ENCODE measurements around the gene SIL1. TPM values are rescaled to one million over a fixed set of nuclear protein-coding genes. Genes with fewer than 3 reads are reported as not detected.
"Not testable (repeated sequence)": the region's sequence is repeated elsewhere in the genome, so short reads cannot be mapped to it uniquely, and the experiment has no call there.

Gene SIL1
- total and polyA plus RNA-seq, 8 donors: 22.2 to 83.6 (median 33.4) TPM

DNA sequence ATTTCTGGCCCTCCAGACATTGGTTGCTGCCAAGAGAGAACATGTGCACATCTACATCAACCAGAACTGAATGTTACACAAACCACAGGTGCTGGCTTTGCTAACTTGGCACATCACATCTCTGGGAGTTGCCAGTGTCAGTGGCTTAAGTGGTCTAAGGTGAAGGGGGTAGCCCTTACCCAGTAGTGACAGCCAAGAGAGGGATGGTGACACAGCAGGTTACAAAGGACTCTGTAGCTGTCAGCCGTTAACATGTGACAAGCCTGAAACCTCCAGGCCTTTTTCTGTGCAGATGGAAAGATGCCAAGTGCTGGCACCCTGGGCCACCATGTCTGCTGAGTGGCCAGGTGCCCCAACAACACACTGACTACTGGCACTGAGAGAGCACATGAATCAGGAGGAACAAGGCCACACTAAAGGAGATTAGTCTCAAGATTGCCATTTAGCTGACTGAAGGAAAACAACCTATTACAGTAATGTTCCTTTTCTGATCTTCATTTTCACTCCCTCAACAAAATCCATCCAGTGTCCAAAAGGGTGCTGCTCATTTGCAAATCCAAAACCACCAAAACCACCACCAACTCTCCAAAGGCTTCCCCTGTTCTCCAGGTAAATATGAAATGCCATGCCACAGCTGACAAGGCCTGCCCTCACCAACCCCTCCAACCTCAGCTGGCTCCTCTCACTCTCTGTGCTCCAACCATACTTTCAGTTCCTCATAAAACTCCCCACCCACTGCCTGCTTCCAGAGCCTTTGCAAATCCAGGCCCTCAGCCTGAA, 20.2 kb downstream of the SIL1 start:
- no peaks in the 10 kb centered on the region for H3K9me3 ChIP-seq
- peak in 1 of 2 donors; percentile 53 for DNase-seq
- no peak overlapping the region for H3K4me3 ChIP-seq
- H3K4me1 ChIP-seq: peaks cover 49 to 69% (median 60%) of the 10 kb centered on the region in 4 donors
- 15 to 63% (median 38%) methylated on average over 1 of the region's 1 CpG for WGBS, 5 donors
- TF ChIP-seq CTCF (IDR thresholded peaks at IDR 0.05): no peak
- TF ChIP-seq POLR2A (IDR thresholded peaks at IDR 0.05): no peak
- no peak for TF ChIP-seq EP300 (IDR thresholded peaks at IDR 0.05)
- H3K36me3 ChIP-seq: no peaks in the 10 kb centered on the region
- intact Hi-C loops (cut with DNase I; ENCODE audit: low total_unique reads): no loop called here
- H3K27ac ChIP-seq: peak overlapping the region; percentile 52 to 77 (median 72)
- H3K27me3 ChIP-seq: no peaks in the 10 kb centered on the region

GRCh38 chr5:139177281-139177680, 20.9 kb downstream of the SIL1 start:
- H3K27me3 ChIP-seq; H3K9me3 ChIP-seq; DNase-seq; intact Hi-C loops (cut with DNase I; ENCODE audit: low total_unique reads); H3K36me3 ChIP-seq; H3K4me3 ChIP-seq: not testable (repeated sequence)
- Histone ChIP-seq H3K4me1 (peaks cover 43 to 62% (median 52%) of the 10 kb centered on the region in 4 donors), H3K27ac (peak overlapping the region in 4 of 5 donors; percentile 7 to 77 (median 74))
- WGBS, 5 donors: 96 to 99% (median 97%) methylated on average over 9 of the region's 9 CpGs

GRCh38 chr5:139174382-139174781, 23.8 kb downstream of the SIL1 start:
- H3K9me3 ChIP-seq; H3K4me3 ChIP-seq; H3K36me3 ChIP-seq; intact Hi-C loops (cut with DNase I; ENCODE audit: low total_unique reads); H3K27me3 ChIP-seq; H3K27ac ChIP-seq; DNase-seq: not testable (repeated sequence)
- H3K4me1 ChIP-seq: peaks cover 21 to 33% (median 25%) of the 10 kb centered on the region in 4 donors
- 91 to 100% (median 94%) methylated on average over 1 of the region's 1 CpG for WGBS, 5 donors

GRCh38 chr5:139171779-139172404, 26.3 kb downstream of the SIL1 start:
- TF ChIP-seq EP300 (IDR thresholded peaks at IDR 0.05) (no peak), POLR2AphosphoS5 (IDR thresholded peaks at IDR 0.05) (no peak), POLR2A (IDR thresholded peaks at IDR 0.05) (no peak), CTCF (IDR thresholded peaks at IDR 0.05) (no peak)
- intact Hi-C loops (cut with DNase I; ENCODE audit: low total_unique reads): no loop called here
- WGBS, 5 donors: 81 to 97% (median 94%) methylated on average over 1 of the region's 1 CpG

GRCh38 chr5:139167952-139168720, 30.0 kb downstream of the SIL1 start:
- no peak for DNase-seq
- H3K27me3 ChIP-seq: no peaks in the 10 kb centered on the region
- intact Hi-C loops (cut with DNase I; ENCODE audit: low total_unique reads): no loop called here
- no peak overlapping the region for H3K4me3 ChIP-seq
- H3K4me1 ChIP-seq: peaks cover 0 to 13% (median 5%) of the 10 kb centered on the region in 4 donors
- TF ChIP-seq POLR2A (IDR thresholded peaks at IDR 0.05): no peak
- no peak for TF ChIP-seq CTCF (IDR thresholded peaks at IDR 0.05)
- no peak for TF ChIP-seq EP300 (IDR thresholded peaks at IDR 0.05)
- TF ChIP-seq POLR2AphosphoS5 (IDR thresholded peaks at IDR 0.05): no peak
- WGBS, 5 donors: 36 to 54% (median 46%) methylated on average over 5 of the region's 5 CpGs
- H3K27ac ChIP-seq: no peak overlapping the region
- H3K9me3 ChIP-seq: peaks cover 0 to 6% (median 0%) of the 10 kb centered on the region in 4 donors
- no peaks in the 10 kb centered on the region for H3K36me3 ChIP-seq

More at GRCh38 chr5:139171779-139172404, 26.3 kb downstream of the SIL1 start:
- Histone ChIP-seq H3K27me3 (no peaks in the 10 kb centered on the region), H3K9me3 (peaks cover 0 to 6% (median 0%) of the 10 kb centered on the region in 4 donors), H3K4me3 (no peak overlapping the region), H3K27ac (no peak overlapping the region), H3K4me1 (peaks cover 0 to 19% (median 7%) of the 10 kb centered on the region in 4 donors), H3K36me3 (no peaks in the 10 kb centered on the region)
- no peak for DNase-seq
